ENCODE results near the gene ARHGAP44. TPM values are rescaled to one million over a fixed set of nuclear protein-coding genes. Genes with fewer than 3 reads are reported as not detected.

Gene ARHGAP44
- total RNA-seq, 1 experiment from 2014 or later, result 9.9 TPM

DNA sequence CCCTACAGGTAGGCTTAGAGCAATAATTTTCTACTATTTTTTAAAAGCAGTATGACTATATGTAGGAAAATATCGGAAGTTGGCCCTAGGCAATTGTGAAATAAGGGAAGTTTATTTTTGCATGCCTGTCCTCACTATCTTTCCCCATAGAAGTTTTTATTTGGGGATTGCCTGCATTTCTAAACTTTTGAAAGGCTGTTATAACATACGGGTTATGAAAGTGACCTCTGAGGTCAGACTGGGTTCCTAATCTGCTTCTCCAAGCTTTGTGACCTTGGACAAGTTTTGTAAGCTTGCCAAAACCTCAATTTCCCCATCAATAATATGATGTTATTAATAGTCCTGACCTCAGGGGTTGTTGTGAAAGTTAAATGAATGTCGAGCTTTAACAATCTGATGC is 67.1 kb downstream of the ARHGAP44 start:
- no peak overlapping the region for H2BK12ac ChIP-seq (ENCODE audit: insufficient read length, low read depth, low read length)
- H3K4me2 ChIP-seq (ENCODE audit: insufficient read depth, insufficient read length, low read length), result no peak overlapping the region
- H2BK20ac ChIP-seq (ENCODE audit: low read depth, low read length, poor library complexity, severe bottlenecking), result no peak overlapping the region
- H2BK15ac ChIP-seq (ENCODE audit: low read depth, low read length), result no peak overlapping the region
- H4K20me1 ChIP-seq (ENCODE audit: control insufficient read depth, insufficient read depth, insufficient read length), result no peaks in the 10 kb centered on the region
- Mint-ChIP-seq H3K27ac (no peak overlapping the region), H3K36me3 (ENCODE audit: insufficient read depth in 1 of 3, low read depth in 3 of 3) (peaks cover 0 to 5% (median 3%) of the 10 kb centered on the region in 3 experiments; a peak in 4 of 7 replicates), H3K9me3 (peaks cover 0 to 5% of the 10 kb centered on the region in 2 experiments; a peak in 1 of 5 replicates), H3K27me3 (ENCODE audit: low read depth) (no peaks in the 10 kb centered on the region; the same call in 1 of the 2 replicates), H3K4me1 (peaks cover 4 to 8% of the 10 kb centered on the region in 2 experiments; a peak in 3 of 4 replicates), H3K4me3 (no peak overlapping the region)
- no peaks in the 10 kb centered on the region for H3K79me1 ChIP-seq (ENCODE audit: insufficient read depth, low read depth, low read length, poor library complexity, severe bottlenecking)
- H4K91ac ChIP-seq (ENCODE audit: insufficient read length, low read depth, low read length), result no peak overlapping the region
- H3K27ac ChIP-seq (ENCODE audit: insufficient read length, low read depth, low read length), result no peak overlapping the region
- no peak overlapping the region for H3K4ac ChIP-seq (ENCODE audit: low read depth, low read length)
- no peak overlapping the region for H3K23ac ChIP-seq (ENCODE audit: insufficient read length, low read depth, low read length)
- no peak overlapping the region for H2AFZ ChIP-seq (ENCODE audit: low read length)
- TF ChIP-seq, protein P1, sequence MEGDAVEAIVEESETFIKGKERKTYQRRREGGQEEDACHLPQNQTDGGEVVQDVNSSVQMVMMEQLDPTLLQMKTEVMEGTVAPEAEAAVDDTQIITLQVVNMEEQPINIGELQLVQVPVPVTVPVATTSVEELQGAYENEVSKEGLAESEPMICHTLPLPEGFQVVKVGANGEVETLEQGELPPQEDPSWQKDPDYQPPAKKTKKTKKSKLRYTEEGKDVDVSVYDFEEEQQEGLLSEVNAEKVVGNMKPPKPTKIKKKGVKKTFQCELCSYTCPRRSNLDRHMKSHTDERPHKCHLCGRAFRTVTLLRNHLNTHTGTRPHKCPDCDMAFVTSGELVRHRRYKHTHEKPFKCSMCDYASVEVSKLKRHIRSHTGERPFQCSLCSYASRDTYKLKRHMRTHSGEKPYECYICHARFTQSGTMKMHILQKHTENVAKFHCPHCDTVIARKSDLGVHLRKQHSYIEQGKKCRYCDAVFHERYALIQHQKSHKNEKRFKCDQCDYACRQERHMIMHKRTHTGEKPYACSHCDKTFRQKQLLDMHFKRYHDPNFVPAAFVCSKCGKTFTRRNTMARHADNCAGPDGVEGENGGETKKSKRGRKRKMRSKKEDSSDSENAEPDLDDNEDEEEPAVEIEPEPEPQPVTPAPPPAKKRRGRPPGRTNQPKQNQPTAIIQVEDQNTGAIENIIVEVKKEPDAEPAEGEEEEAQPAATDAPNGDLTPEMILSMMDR (conservative IDR thresholded peaks at IDR 0.05), result no peak
- H2AK5ac ChIP-seq (ENCODE audit: insufficient read length, low read length), result no peak overlapping the region
- H4K8ac ChIP-seq (replicated peaks; ENCODE audit: insufficient read length, low read depth, low read length), result no peak overlapping the region
- H3K18ac ChIP-seq (ENCODE audit: insufficient read length, low read depth, low read length), result no peak overlapping the region
- H3K56ac ChIP-seq (ENCODE audit: insufficient read length, low read depth, low read length), result no peak overlapping the region
- H4K5ac ChIP-seq (ENCODE audit: insufficient read length, low read depth, low read length), result no peak overlapping the region
- no CpG with 5 or more reads among the region's 3 CpGs for WGBS (ENCODE audit: extremely low coverage, insufficient read length, low lambda C conversion rate)
- no peaks in the 10 kb centered on the region for H3K9me3 ChIP-seq (ENCODE audit: control insufficient read depth, low read depth, low read length)
- no peaks in the 10 kb centered on the region for H3K27me3 ChIP-seq (ENCODE audit: insufficient read depth, low read length)
- H3K4me1 ChIP-seq (ENCODE audit: insufficient read depth, low read length), result no peaks in the 10 kb centered on the region; the same call in 1 of the 2 replicates
- no peak overlapping the region for H2BK120ac ChIP-seq (ENCODE audit: low read depth, low read length, poor library complexity, severe bottlenecking)
- no peak for DNase-seq
- H3T11ph ChIP-seq (ENCODE audit: low read length), result no peak overlapping the region
- no peaks in the 10 kb centered on the region for H3K79me2 ChIP-seq (ENCODE audit: insufficient read depth, low read length)
- no peak overlapping the region for H3K9ac ChIP-seq (ENCODE audit: extremely low read depth, insufficient read length, low read length)
- H3K23me2 ChIP-seq (ENCODE audit: insufficient read length, low read depth, low read length, poor library complexity, severe bottlenecking), result no peaks in the 10 kb centered on the region
- H2BK5ac ChIP-seq (ENCODE audit: insufficient read length, low read length), result no peak overlapping the region
- H3K14ac ChIP-seq (ENCODE audit: insufficient read depth, low read length), result no peak overlapping the region
